IMR-90 (cell line): ENCODE results near the gene ZNF587B.

ENCODE experiments used
- BHLHE40 ChIP-seq: fragments of 150-350 bp; IDR thresholded peaks from 2 replicates; pipeline ENCODE4 v1.6.1; 2016; ENCODE audit warnings: mild to moderate bottlenecking, low read depth, low read length
- CEBPB ChIP-seq: IDR thresholded peaks from 2 replicates; pipeline ENCODE4 v1.6.1; 2012; ENCODE audit warnings: low read depth, low read length, improper control_type of control experiment
- CTCF ChIP-seq: conservative IDR thresholded peaks from 2 replicates; pipeline ENCODE4 v1.5.1; 2012; ENCODE audit warnings: mild to moderate bottlenecking, low read depth, low read length, improper control_type of control experiment
- FOS ChIP-seq: fragments of 150-350 bp; IDR thresholded peaks from 2 replicates; pipeline ENCODE4 v1.6.1; 2016; ENCODE audit warnings: low read depth, low read length
- MAFK ChIP-seq: IDR thresholded peaks from 2 replicates; pipeline ENCODE4 v1.6.1; 2012; ENCODE audit warnings: low read depth, low read length, improper control_type of control experiment
- NFE2L2 ChIP-seq: fragments of 150-350 bp; IDR thresholded peaks from 2 replicates; pipeline ENCODE4 v1.6.1; 2016; ENCODE audit warnings: low read depth, mild to moderate bottlenecking, low read length
- POLR2A ChIP-seq: IDR thresholded peaks from 2 replicates; pipeline ENCODE4 v1.6.1; 2012; ENCODE audit warnings: mild to moderate bottlenecking, low read depth, low read length
- RAD21 ChIP-seq: IDR thresholded peaks from 2 replicates; pipeline ENCODE4 v1.6.1; 2012; ENCODE audit warnings: low read length, improper control_type of control experiment
- RCOR1 ChIP-seq: IDR thresholded peaks from 2 replicates; pipeline ENCODE4 v1.6.1; 2012; ENCODE audit warnings: mild to moderate bottlenecking, low read length, improper control_type of control experiment; ENCODE audit not compliant: insufficient replicate concordance
- RFX5 ChIP-seq: IDR thresholded peaks from 2 replicates; pipeline ENCODE4 v1.8.0; 2012; ENCODE audit warnings: low read depth, mild to moderate bottlenecking, low read length, moderate library complexity
- SMC3 ChIP-seq: fragments of 150-350 bp; IDR thresholded peaks from 2 replicates; pipeline ENCODE4 v1.6.1; 2016; ENCODE audit warnings: low read depth, mild to moderate bottlenecking, antibody characterized with exemption, low read length, moderate library complexity
- USF2 ChIP-seq: fragments of 150-350 bp; IDR thresholded peaks from 2 replicates; pipeline ENCODE4 v1.6.1; 2017; ENCODE audit warnings: mild to moderate bottlenecking, antibody characterized with exemption, low read length, low read depth
- TF ChIP-seq, protein P1 (sequence below): fragments of 150-350 bp; IDR thresholded peaks from 2 replicates; pipeline ENCODE4 v1.6.1; 2016; ENCODE audit warnings: low read depth, mild to moderate bottlenecking, low read length, moderate library complexity, borderline replicate concordance

- TF ChIP-seq CTCF (peak; percentile 48), RFX5 (no peak), BHLHE40 (peak; percentile 92), MAFK (no peak), USF2 (peak; percentile 90), POLR2A (peak; percentile 67), SMC3 (peak; percentile 27), NFE2L2 (no peak), FOS (no peak), RCOR1 (no peak), CEBPB (no peak), RAD21 (peak; percentile 23; the same call in 1 of the 2 replicates)
- TF ChIP-seq, protein P1, sequence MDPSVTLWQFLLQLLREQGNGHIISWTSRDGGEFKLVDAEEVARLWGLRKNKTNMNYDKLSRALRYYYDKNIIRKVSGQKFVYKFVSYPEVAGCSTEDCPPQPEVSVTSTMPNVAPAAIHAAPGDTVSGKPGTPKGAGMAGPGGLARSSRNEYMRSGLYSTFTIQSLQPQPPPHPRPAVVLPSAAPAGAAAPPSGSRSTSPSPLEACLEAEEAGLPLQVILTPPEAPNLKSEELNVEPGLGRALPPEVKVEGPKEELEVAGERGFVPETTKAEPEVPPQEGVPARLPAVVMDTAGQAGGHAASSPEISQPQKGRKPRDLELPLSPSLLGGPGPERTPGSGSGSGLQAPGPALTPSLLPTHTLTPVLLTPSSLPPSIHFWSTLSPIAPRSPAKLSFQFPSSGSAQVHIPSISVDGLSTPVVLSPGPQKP, result no peak
Observed at GRCh38 chr19:57888560-57889231, 58.6 kb downstream of the ZNF587B start, which contains the start of gene ZNF814.
